Thoracic aorta (tissue), 2 donors: ENCODE data around the gene ZBTB38. TPM values are rescaled to one million over a fixed set of nuclear protein-coding genes. Genes with fewer than 3 reads are reported as not detected.

ENCODE experiments used
- ATAC-seq: fragments of 150-250 bp; one replicate; pipeline ENCODE4 v1.8.0; 2017; ENCODE audit warnings: low read depth; ENCODE audit not compliant: insufficient number of reproducible peaks, low FRiP score
- DNase-seq: peaks from one replicate; pipeline ENCODE4 v3.0.0-alpha.2; 2020; ENCODE audit warnings: low spot score
- H3K27ac ChIP-seq, 2 donors: fragments of 200-600 bp; sonication (generic); 1 replicate in 1 of 2; 2 replicates in 1 of 2; pipeline ENCODE4 v1.5.1; 2016; ENCODE audit warnings: mild to moderate bottlenecking in 2 of 2, moderate library complexity in 2 of 2
- H3K27me3 ChIP-seq: fragments of 200-600 bp; sonication (generic); replicated peaks from 2 replicates; pipeline ENCODE4 v1.6.0; 2016; ENCODE audit warnings: mild to moderate bottlenecking; ENCODE audit not compliant: insufficient read depth
- H3K36me3 ChIP-seq: fragments of 200-600 bp; sonication (generic); one replicate; pipeline ENCODE4 v1.5.1; 2016
- H3K4me1 ChIP-seq, 2 donors: fragments of 200-600 bp; sonication (generic); 1 replicate in 1 of 2; 2 replicates in 1 of 2; pipeline versions ENCODE4 v1.5.1 to v1.6.0; 2016; ENCODE audit warnings: low read depth in 2 of 2, mild to moderate bottlenecking in 1 of 2; ENCODE audit not compliant: control insufficient read depth in 1 of 2
- H3K4me3 ChIP-seq: fragments of 200-600 bp; sonication (generic); 2 replicates; pipeline ENCODE4 v1.5.1; 2016; ENCODE audit warnings: mild to moderate bottlenecking
- H3K9me3 ChIP-seq: fragments of 200-600 bp; sonication (generic); 2 replicates; pipeline ENCODE4 v1.5.1; 2016
- total RNA-seq, 2 donors: library from RNA; depleted of rRNA; stranded (reverse); fragments of >200 nt; gene quantifications; one replicate each; pipeline versions ENCODE4 v1.1.0 to v1.2.3, GENCODE V29; 2016
- TF ChIP-seq, protein P1 (sequence below): fragments of 200-600 bp; sonication (generic); IDR thresholded peaks from one replicate; pipeline ENCODE4 v1.5.1; 2019; ENCODE audit warnings: antibody characterized with exemption

ZBTB38 gene
- total RNA-seq, 2 donors from 2014 or later: 169 to 215 TPM

DNA sequence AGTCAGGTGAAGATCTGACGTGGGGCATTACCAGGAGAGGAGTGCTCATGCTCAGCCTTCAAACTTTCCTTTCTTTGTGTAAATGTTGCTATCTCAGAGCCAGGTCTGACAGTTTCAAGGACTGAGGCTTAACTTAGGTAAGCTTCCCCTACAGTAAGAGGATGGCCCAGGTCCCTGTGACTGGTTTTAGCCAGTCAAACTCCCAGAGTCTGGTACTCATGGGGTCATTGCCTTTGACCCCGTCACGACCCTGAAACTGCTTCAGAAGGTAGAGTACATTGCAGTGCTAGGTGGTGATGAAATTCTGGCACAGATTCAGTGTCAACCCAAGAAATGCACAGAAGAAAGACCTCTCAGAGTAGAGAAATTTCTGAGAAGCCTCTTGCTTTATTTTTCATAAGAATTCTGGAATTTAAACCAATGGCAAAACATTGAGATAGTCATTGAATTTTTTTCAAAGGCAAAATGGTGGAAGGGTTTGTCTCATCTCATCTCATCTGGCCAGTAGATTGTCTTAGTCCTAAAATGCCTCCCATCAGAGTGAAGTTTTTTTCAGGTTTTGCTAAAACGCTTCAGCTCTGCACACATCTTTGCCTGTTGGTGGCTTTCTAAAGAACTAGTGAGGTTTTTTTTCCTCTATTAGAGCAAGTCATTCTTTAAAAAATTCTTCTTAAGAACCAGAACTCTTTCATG lies 23.1 kb downstream of the ZBTB38 start:
- H3K9me3 ChIP-seq: no peaks in the 10 kb centered on the region
- H3K36me3 ChIP-seq: peaks cover 4% of the 10 kb centered on the region
- H3K4me3 ChIP-seq: no peak overlapping the region
- no peak for ATAC-seq
- H3K4me1 ChIP-seq: peaks cover 38 to 57% of the 10 kb centered on the region in 2 donors
- no peak for DNase-seq
- H3K27me3 ChIP-seq: no peaks in the 10 kb centered on the region
- H3K27ac ChIP-seq: peak overlapping the region in 1 of 2 donors; percentile 42
- TF ChIP-seq, protein P1, sequence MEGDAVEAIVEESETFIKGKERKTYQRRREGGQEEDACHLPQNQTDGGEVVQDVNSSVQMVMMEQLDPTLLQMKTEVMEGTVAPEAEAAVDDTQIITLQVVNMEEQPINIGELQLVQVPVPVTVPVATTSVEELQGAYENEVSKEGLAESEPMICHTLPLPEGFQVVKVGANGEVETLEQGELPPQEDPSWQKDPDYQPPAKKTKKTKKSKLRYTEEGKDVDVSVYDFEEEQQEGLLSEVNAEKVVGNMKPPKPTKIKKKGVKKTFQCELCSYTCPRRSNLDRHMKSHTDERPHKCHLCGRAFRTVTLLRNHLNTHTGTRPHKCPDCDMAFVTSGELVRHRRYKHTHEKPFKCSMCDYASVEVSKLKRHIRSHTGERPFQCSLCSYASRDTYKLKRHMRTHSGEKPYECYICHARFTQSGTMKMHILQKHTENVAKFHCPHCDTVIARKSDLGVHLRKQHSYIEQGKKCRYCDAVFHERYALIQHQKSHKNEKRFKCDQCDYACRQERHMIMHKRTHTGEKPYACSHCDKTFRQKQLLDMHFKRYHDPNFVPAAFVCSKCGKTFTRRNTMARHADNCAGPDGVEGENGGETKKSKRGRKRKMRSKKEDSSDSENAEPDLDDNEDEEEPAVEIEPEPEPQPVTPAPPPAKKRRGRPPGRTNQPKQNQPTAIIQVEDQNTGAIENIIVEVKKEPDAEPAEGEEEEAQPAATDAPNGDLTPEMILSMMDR: no peak

DNA sequence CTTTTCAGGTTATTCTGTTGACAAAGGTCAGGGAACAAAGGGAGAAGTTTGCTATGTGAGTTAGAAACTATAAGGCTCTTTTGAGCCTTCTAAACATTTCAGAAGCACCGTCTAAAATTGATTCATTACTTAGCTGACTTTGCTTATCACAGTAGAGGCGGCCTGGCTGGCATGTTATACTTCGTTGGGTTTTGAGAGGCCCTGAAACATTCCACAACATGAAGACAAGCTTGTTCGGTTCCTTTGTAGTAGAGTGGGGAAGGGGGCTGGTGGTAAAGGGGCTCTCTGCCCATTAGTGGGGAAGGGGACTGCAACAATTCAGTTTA lies 23.6 kb downstream of the ZBTB38 start:
- H3K4me1 ChIP-seq: peaks cover 37 to 55% of the 10 kb centered on the region in 2 donors
- no peaks in the 10 kb centered on the region for H3K9me3 ChIP-seq
- TF ChIP-seq, protein P1: no peak
- no peak overlapping the region for H3K4me3 ChIP-seq
- no peaks in the 10 kb centered on the region for H3K27me3 ChIP-seq
- peaks cover 9% of the 10 kb centered on the region for H3K36me3 ChIP-seq
- H3K27ac ChIP-seq: peak overlapping the region in 1 of 2 donors; percentile 42
- DNase-seq: no peak
- ATAC-seq: no peak

DNA sequence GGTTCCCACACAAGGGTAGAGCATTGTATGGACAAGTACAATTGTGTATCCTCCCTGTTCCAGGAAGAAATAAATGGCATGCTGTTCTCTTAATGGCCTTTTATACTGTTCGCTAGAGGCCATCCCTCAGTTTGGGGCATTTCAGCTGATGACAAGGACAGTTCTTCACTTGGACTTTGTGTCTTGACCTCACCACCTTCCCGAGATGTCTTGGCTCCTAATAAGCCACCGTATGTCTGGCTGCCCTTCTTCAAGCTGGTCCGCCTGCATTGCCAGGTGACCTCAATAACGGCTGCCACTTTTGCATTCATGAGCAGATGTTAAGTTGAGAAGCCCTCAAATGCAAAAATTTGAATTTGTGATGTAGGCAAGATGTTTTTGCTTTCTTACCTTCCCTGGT lies 24.1 kb downstream of the ZBTB38 start:
- H3K4me1 ChIP-seq: peaks cover 37 to 55% of the 10 kb centered on the region in 2 donors
- TF ChIP-seq, protein P1: no peak
- H3K36me3 ChIP-seq: peaks cover 13% of the 10 kb centered on the region
- no peak for DNase-seq
- H3K27ac ChIP-seq: peak overlapping the region in 1 of 2 donors; percentile 42
- H3K9me3 ChIP-seq: no peaks in the 10 kb centered on the region
- H3K4me3 ChIP-seq: no peak overlapping the region
- no peak for ATAC-seq
- H3K27me3 ChIP-seq: no peaks in the 10 kb centered on the region

DNA sequence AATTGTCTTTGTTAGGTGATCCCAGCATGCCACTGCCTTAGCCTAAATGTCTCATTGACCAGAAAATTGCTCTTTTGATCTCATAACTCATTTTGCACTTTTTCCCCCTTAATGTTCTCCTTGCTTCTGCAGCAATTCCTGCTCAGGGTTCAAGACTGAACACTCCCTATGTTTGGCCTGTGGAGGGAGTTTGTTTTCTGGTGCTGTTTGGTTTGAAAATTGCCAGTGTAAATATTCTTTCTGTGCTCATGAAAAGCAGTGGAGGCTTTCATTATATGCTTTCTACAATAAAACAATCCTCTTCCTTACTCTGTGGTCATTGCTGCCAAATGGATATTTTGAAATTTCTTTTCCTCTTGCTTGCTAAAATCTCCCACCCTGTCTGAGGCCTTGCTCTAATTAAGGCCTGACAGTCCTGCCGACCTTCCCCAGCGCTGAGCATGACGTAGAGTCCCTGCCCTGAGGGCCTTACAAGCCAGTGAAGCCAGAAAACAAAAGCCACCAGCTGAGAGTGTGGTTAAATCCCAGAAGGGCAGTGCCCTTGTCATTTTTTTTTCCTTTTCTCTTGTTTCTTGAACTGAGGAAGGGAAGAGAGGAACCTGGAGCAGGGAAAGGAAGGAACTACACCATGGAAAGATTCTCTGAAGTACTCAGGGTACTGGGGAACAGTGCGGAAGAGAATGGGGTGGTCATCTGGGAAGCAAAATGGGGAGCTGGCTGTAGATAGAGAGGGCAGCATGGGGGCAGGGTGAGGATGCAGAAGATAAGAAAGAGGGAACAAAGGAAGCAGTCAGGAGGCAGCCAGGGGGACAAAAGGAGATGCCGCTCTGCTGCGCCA lies 24.8 kb downstream of the ZBTB38 start:
- Histone ChIP-seq H3K27me3 (no peaks in the 10 kb centered on the region), H3K9me3 (no peaks in the 10 kb centered on the region), H3K36me3 (peaks cover 17% of the 10 kb centered on the region), H3K4me1 (peaks cover 34 to 49% of the 10 kb centered on the region in 2 donors), H3K4me3 (no peak overlapping the region), H3K27ac (peak overlapping the region; percentile 55 to 63)
- no peak for ATAC-seq
- no peak for DNase-seq
- TF ChIP-seq, protein P1: no peak

DNA sequence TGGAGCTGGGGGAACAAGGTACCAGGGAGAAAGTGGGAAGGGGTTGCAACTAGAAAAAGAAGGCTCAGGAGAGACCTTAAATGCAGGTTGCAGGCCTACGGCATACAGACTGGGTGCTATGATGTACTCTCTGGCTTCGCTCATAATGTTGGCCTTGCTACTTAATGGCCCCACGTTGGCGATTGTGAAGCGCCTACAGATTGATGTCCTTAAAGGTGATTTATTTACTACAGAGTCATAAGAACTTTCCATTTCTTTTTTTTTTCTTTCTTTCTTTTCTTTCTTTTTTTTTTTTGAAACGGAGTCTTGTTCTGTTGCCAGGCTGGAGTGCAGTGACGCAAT lies 25.4 kb downstream of the ZBTB38 start:
- H3K27me3 ChIP-seq: no peaks in the 10 kb centered on the region
- ATAC-seq (no peak), DNase-seq (no peak)
- no peaks in the 10 kb centered on the region for H3K9me3 ChIP-seq
- H3K27ac ChIP-seq: no peak overlapping the region
- H3K36me3 ChIP-seq: peaks cover 17% of the 10 kb centered on the region
- H3K4me3 ChIP-seq: no peak overlapping the region
- H3K4me1 ChIP-seq: peaks cover 30 to 44% of the 10 kb centered on the region in 2 donors
- TF ChIP-seq, protein P1: no peak
